Epidermal melanocyte (primary cell): ENCODE measurements around the gene HRH3.

Experiments
- DNase-seq: peaks from one replicate; pipeline ENCODE4 v3.0.0; 2011; ENCODE audit warnings: low spot score; ENCODE audit not compliant: insufficient read length

Gene HRH3

GRCh38 chr20:62181808-62182207, 38.3 kb downstream of the HRH3 start:
- no peak for DNase-seq

GRCh38 chr20:62179162-62179504, 40.9 kb downstream of the HRH3 start:
- DNase-seq = no peak

- DNase-seq = no peak
Measured at GRCh38 chr20:62178316-62179161, 41.5 kb downstream of the HRH3 start.

- no peak for DNase-seq
Measured at GRCh38 chr20:62177307-62177706, 42.8 kb downstream of the HRH3 start.

GRCh38 chr20:62176866-62177265, 43.2 kb downstream of the HRH3 start:
- DNase-seq = no peak

- DNase-seq = no peak
Measured at GRCh38 chr20:62175711-62176110, 44.4 kb downstream of the HRH3 start.

GRCh38 chr20:62174870-62175624, 45.0 kb downstream of the HRH3 start:
- no peak for DNase-seq

GRCh38 chr20:62174021-62174804, 45.9 kb downstream of the HRH3 start:
- DNase-seq = no peak

GRCh38 chr20:62172666-62173065, 47.4 kb downstream of the HRH3 start:
- DNase-seq = no peak

- DNase-seq = no peak
Measured at GRCh38 chr20:62171245-62171644, 48.8 kb downstream of the HRH3 start.

GRCh38 chr20:62170536-62170935, 49.5 kb downstream of the HRH3 start:
- DNase-seq = no peak

GRCh38 chr20:62168890-62169435, 51.1 kb downstream of the HRH3 start:
- no peak for DNase-seq

- no peak for DNase-seq
Measured at GRCh38 chr20:62168061-62168460, 52.0 kb downstream of the HRH3 start.

- DNase-seq = no peak
Measured at GRCh38 chr20:62167474-62167873, 52.6 kb downstream of the HRH3 start.

GRCh38 chr20:62165762-62166399, 54.2 kb downstream of the HRH3 start:
- no peak for DNase-seq
